ENCODE results near the gene CFAP47. TPM values are rescaled to one million over a fixed set of nuclear protein-coding genes. Genes with fewer than 3 reads are reported as not detected.
A peak's percentile ranks its signal among the peaks of the same experiment; 100 is the strongest.

CFAP47 gene
- total and polyA plus RNA-seq, 9 of the 15 experiments (the other 6 are each of a cell fraction or from before 2014, with no cell fraction given): 0.06 to 0.29 (median 0.13) TPM

DNA sequence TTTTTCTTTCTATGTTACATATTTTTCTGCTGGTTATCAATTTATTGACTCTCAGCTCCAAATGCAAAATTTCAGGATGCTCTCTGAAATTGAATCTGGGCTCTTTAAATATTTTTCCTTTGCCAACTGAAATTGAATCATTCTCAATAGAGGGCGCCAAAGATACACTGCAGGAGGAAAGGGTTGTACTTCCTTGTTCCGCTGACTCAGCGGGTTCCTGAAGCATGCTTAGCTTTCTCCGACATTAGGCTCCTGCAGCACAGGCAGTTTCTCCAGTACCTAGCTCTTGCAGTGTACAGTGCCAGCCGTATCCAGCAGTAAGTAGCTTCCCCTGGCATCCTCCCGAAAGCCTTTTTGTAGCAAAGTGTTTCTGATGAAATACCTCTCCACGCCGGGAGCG, 28.8 kb upstream of the CFAP47 start:
- no peak for FAIRE-seq
- DNase-seq (ENCODE audit: extremely low read depth in 1 of 4, low spot score in 3 of 4): peak; percentile 7 to 58 (median 10)
- H2AFZ ChIP-seq (ENCODE audit: low read depth, low read length): no peak overlapping the region
- no peaks in the 10 kb centered on the region for H3K27me3 ChIP-seq (ENCODE audit: control insufficient read depth in 2 of 2, insufficient read depth in 2 of 2, low read length in 2 of 2)
- H3K4me2 ChIP-seq (ENCODE audit: insufficient read depth, low read length): 0 out of 2 replicates have a peak overlapping the region, but pooled peaks have one; percentile 46
- no TSS peak for BruUV-seq (replicated peaks)
- in situ Hi-C loops (cut with MboI): no loop called here
- no peaks in the 10 kb centered on the region for H4K20me1 ChIP-seq (replicated peaks; ENCODE audit: control insufficient read depth, insufficient read depth, low read length)
- no peaks in the 10 kb centered on the region for H3K4me1 ChIP-seq (replicated peaks in 1 of 2; ENCODE audit: control insufficient read depth in 2 of 2, insufficient read depth in 2 of 2, low read length in 2 of 2)
- POLR2A ChIA-PET: no interaction called here
- H3K36me3 ChIP-seq (ENCODE audit: control insufficient read depth, insufficient read depth, low read length): no peaks in the 10 kb centered on the region
- no peak overlapping the region for H3K27ac ChIP-seq (ENCODE audit: extremely low read depth, low read depth, low read length)
- no peak overlapping the region for H3K4me3 ChIP-seq
- H3K9me1 ChIP-seq (ENCODE audit: control insufficient read depth, insufficient read depth, low read length): no peaks in the 10 kb centered on the region
- H3K9me3 ChIP-seq (replicated peaks; ENCODE audit: control insufficient read depth, insufficient read depth, low read depth, low read length): no peaks in the 10 kb centered on the region
- H3K79me2 ChIP-seq (ENCODE audit: control insufficient read depth, insufficient read depth, low read length): no peaks in the 10 kb centered on the region
- CTCF ChIA-PET (ENCODE audit: low intra/inter-chr PET ratio): no interaction called here
- peak; percentile 53; the same call in 1 of the 3 replicates for ATAC-seq
- no peak overlapping the region for H3K9ac ChIP-seq (ENCODE audit: insufficient read depth in 1 of 2, low read depth in 2 of 2, low read length in 2 of 2)
- intact Hi-C loops (cut with micrococcal nuclease): no loop called here
- 0% methylated on average over 6 of the region's 9 CpGs for WGBS (ENCODE audit: insufficient coverage, low coverage, missing lambda C conversion rate)
- TF ChIP-seq BHLHE40 (IDR thresholded peaks at IDR 0.05; ENCODE audit: low read length) (no peak), GABPB2 (CRISPR knock-in tag; conservative IDR thresholded peaks at IDR 0.05) (no peak), SMARCB1 (IDR thresholded peaks at IDR 0.05; ENCODE audit: insufficient read length, low read depth) (no peak), ZNF586 (CRISPR knock-in tag; conservative IDR thresholded peaks at IDR 0.05) (no peak), ZNF41 (CRISPR knock-in tag; conservative IDR thresholded peaks at IDR 0.05) (no peak), MTA2 (IDR thresholded peaks at IDR 0.05; ENCODE audit: low read depth) (no peak), MAFF (IDR thresholded peaks at IDR 0.05; ENCODE audit: low read length) (peak; percentile 95), MTA3 (IDR thresholded peaks at IDR 0.05; ENCODE audit: borderline replicate concordance) (no peak), RAD21 (CRISPR knock-in tag; conservative IDR thresholded peaks at IDR 0.05 in 1 of 2, IDR thresholded peaks at IDR 0.05 in 1 of 2) (peak; percentile 51 to 64), PHF21A (IDR thresholded peaks at IDR 0.05; ENCODE audit: borderline replicate concordance, low read depth) (no peak), SMC3 (conservative IDR thresholded peaks at IDR 0.05; ENCODE audit: insufficient read depth, low read depth, low read length) (no peak)
- TF ChIP-seq, protein P1, sequence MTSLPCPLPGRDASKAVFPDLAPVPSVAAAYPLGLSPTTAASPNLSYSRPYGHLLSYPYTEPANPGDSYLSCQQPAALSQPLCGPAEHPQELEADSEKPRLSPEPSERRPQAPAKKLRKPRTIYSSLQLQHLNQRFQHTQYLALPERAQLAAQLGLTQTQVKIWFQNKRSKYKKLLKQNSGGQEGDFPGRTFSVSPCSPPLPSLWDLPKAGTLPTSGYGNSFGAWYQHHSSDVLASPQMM (CRISPR knock-in tag; IDR thresholded peaks at IDR 0.05): no peak
- TF ChIP-seq, protein P2, sequence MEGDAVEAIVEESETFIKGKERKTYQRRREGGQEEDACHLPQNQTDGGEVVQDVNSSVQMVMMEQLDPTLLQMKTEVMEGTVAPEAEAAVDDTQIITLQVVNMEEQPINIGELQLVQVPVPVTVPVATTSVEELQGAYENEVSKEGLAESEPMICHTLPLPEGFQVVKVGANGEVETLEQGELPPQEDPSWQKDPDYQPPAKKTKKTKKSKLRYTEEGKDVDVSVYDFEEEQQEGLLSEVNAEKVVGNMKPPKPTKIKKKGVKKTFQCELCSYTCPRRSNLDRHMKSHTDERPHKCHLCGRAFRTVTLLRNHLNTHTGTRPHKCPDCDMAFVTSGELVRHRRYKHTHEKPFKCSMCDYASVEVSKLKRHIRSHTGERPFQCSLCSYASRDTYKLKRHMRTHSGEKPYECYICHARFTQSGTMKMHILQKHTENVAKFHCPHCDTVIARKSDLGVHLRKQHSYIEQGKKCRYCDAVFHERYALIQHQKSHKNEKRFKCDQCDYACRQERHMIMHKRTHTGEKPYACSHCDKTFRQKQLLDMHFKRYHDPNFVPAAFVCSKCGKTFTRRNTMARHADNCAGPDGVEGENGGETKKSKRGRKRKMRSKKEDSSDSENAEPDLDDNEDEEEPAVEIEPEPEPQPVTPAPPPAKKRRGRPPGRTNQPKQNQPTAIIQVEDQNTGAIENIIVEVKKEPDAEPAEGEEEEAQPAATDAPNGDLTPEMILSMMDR (IDR thresholded peaks at IDR 0.05 in 2 of 3, conservative IDR thresholded peaks at IDR 0.05 in 1 of 3; ENCODE audit: insufficient read depth in 2 of 3, low read depth in 1 of 3, low read length in 3 of 3): peak in 2 of 3 experiments; percentile 13 to 45; a peak in 2 of 6 replicates
- TF ChIP-seq, protein P3, sequence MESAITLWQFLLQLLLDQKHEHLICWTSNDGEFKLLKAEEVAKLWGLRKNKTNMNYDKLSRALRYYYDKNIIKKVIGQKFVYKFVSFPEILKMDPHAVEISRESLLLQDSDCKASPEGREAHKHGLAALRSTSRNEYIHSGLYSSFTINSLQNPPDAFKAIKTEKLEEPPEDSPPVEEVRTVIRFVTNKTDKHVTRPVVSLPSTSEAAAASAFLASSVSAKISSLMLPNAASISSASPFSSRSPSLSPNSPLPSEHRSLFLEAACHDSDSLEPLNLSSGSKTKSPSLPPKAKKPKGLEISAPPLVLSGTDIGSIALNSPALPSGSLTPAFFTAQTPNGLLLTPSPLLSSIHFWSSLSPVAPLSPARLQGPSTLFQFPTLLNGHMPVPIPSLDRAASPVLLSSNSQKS (CRISPR knock-in tag; IDR thresholded peaks at IDR 0.05): no peak
- TF ChIP-seq, protein P4, sequence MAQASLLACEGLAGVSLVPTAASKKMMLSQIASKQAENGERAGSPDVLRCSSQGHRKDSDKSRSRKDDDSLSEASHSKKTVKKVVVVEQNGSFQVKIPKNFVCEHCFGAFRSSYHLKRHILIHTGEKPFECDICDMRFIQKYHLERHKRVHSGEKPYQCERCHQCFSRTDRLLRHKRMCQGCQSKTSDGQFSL (CRISPR knock-in tag; IDR thresholded peaks at IDR 0.05): no peak
- TF ChIP-seq, protein P4 (tag; IDR thresholded peaks at IDR 0.05): no peak

All from K562 (cell line).